SKM-1 (cell line): ENCODE data around the gene U2AF1L4.

Experiments
- DNase-seq: peaks from one replicate; lab custom pipeline; 2025; ENCODE audit not compliant: unreplicated experiment; lab: John Stamatoyannopoulos, UW

The U2AF1L4 gene

GRCh38 chr19:35745328-35746086 is at the start of gene U2AF1L4, which contains the start of gene PSENEN:
U2AF1L4 (minus strand) TSS chr19:35745418; CDS start chr19:35745391, 27 bp downstream.
PSENEN (plus strand) TSS chr19:35745651; CDS start chr19:35745931, 280 bp downstream.
- DNase-seq: peak; percentile 96

- DNase-seq: no peak
Observed at GRCh38 chr19:35793381-35794165, 48.4 kb upstream of the U2AF1L4 start.

GRCh38 chr19:35792888-35793287 is 47.7 kb upstream of the U2AF1L4 start:
- DNase-seq: no peak

- no peak for DNase-seq
Observed at GRCh38 chr19:35792312-35792711, 47.1 kb upstream of the U2AF1L4 start.

- no peak for DNase-seq
Observed at GRCh38 chr19:35791814-35792279, 46.6 kb upstream of the U2AF1L4 start.

DNA sequence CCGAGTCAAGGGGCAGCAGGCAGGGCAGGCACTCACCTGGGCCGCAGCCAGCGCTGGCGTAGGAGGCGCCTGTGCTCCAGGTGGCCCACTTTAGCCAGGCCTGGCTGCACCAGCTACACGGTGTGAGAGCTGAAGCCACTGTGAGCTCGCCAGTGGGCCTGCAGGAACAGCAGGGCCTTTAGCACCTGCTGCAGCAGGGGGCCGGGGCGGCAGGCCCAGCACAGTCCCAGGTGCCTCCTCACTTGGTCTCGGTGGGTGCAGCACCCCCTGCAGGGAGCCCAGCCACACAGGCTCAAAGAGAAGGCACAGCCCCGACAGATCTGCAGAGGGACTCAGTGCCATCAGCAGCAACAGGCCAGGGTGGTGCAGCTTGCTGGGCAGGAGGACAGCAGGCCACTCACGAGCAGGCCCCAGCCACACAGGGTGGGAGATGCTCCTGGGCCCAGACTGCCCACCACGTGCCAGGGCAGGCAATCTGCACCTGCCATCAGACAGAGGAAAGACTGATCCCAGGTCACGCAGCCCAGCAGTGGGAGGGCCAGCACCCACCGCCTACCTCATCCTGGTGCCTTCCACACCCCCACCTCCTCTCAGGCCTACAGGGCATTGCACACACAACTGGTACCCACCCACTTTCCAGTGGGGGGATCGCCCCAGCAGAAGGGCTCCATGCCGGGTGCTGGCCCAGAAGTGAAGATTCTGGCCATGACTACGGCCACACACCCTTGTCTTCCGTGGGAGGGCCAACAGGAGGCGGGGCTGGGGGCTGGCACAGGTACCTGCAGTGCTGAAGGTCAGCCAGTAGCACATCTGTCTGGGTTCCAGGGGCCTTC is 46.0 kb upstream of the U2AF1L4 start:
- no peak for DNase-seq

- DNase-seq: no peak
Observed at GRCh38 chr19:35789978-35790944, 45.0 kb upstream of the U2AF1L4 start.

DNA sequence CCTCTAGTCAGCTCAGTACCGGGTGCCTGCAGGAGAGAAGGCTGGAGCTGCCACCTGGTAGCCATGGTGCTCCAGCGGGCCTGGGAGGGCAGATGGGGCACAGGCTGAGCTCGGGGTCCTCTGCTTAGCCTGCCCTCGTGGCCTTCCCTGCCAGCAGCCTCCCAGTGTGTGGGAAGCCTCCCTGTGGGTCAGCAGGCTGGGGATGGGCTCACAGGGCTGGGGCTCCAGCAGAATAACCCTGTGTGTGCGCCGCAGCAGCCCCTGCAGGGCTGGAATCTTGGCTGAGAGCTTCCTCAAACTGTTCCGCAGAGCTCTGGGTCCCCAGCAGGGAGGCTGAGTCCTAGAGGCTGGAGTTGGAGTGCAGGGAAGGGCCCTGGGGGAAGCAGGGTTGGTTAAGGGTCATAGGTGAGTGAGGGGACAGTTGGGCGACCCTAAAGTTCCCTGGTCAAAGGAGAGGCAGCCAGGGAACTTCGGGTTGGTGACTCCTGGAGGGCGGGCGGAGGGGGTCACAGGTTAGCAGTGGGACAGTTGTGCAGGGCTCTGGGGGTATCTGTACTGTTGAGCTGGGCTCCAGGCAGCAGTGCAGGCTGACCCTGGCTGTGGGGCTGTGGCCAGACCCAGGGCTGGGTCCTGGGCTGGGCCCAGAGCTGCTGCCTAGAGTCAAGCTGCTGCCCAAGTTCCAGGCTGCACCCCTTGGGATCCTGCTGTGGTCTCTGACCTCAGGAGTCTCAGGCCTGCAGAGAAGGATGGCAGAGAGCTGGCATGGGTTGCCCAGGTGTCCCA is 44.2 kb upstream of the U2AF1L4 start:
- no peak for DNase-seq

DNA sequence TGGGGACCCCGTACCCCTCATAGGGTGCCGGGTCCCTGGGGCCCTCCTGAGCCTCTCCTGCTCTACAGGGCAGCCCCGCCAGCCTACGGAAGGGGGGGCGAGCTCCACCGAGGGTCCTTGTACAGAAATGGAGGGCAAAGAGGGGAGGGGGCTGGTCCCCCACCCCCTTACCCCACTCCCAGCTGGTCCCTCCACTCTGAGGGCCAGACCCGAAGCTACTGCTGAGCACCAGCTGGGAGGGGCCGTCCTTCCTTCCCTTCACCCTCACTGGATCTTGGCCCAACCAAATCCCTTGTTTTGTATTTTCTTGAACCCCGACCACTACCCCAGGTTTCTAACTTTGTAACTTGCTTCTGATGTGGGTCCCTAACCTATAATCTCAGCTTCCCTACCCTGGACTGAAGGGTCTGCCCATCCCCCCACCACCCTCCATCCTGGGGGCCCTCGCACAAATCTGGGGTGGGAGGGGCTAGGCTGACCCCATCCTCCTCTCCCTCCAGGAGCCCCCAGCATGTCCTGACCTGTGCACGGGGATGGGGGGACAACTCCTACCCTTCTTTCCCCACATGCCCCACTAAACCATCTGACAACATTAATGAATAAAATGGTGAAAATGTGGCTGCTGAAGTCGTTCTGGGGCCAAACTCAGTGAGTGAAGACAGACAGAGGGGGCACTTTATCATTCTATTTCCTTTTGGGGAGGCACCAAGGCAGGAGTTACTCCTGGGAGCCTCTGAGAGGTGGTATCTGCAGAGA is 43.2 kb upstream of the U2AF1L4 start:
- DNase-seq: no peak

DNA sequence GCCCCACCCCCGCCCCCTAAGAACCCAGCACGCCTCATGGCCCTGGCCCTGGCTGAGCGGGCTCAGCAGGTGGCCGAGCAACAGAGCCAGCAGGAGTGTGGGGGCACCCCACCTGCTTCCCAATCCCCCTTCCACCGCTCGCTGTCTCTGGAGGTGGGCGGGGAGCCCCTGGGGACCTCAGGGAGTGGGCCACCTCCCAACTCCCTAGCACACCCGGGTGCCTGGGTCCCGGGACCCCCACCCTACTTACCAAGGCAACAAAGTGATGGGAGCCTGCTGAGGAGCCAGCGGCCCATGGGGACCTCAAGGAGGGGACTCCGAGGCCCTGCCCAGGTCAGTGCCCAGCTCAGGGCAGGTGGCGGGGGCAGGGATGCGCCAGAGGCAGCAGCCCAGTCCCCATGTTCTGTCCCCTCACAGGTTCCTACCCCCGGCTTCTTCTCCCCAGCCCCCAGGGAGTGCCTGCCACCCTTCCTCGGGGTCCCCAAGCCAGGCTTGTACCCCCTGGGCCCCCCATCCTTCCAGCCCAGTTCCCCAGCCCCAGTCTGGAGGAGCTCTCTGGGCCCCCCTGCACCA is 42.1 kb upstream of the U2AF1L4 start:
- DNase-seq: no peak

GRCh38 chr19:35786299-35787160 is 41.3 kb upstream of the U2AF1L4 start:
- DNase-seq: no peak

DNA sequence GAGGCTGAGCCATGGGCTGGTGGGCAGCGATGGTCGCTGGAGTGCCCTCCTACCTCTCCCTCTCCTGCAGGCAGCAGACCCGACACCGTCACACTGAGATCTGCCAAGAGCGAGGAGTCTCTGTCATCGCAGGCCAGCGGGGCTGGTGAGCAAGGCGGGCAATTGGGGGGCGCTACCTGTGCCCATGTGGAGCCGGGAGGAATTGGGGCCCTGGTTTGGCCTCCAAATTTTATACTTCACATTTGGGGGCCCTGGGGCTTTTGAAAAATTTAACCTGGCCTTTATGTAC is 40.1 kb upstream of the U2AF1L4 start:
- DNase-seq: no peak

DNA sequence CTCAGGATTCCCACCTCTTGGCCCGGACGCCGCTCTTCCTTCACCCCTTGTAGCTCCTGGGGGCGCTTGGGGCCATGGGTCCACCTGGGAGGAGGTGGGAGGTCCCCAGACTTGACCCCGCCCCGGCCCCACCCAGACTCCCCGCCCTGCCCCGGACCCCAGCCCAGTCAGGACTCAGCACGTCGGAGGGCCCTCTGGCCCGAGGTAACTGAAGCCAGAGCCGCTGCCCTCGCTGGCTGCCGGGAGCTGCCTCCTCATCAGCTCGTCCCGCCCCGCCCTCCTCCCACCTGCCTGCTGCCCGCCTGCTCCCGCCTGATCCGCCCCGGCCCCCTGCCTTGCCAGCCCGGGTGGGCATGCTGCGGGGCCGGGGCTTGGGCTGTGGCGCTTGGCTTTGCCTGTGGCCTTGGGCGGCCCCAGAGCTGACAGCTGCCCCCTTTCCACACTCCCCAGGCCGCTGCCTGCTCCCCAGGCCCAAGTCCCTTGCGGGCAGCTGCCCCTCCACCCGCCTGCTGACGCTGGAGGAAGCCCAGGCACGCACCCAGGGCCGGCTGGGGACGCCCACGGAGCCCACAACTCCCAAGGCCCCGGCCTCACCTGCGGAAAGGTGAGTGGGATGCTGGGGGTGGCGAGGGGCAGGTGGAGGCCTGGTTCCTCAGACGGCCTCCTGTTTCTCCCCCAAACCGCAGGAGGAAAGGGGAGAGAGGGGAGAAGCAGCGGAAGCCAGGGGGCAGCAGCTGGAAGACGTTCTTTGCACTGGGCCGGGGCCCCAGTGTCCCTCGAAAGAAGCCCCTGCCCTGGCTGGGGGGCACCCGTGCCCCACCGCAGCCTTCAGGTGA is 39.5 kb upstream of the U2AF1L4 start:
- no peak for DNase-seq

GRCh38 chr19:35783469-35784434 is 38.5 kb upstream of the U2AF1L4 start:
- DNase-seq: no peak

GRCh38 chr19:35782589-35782988 is 37.4 kb upstream of the U2AF1L4 start:
- DNase-seq: no peak
